ENCODE measurements around the gene LIMS2. TPM values are rescaled to one million over a fixed set of nuclear protein-coding genes. Genes with fewer than 3 reads are reported as not detected.

LIMS2 gene
- total and polyA plus RNA-seq, 2 of the 8 experiments (the other 6 are each of a cell fraction or from before 2014, with no cell fraction given), result 3.3 to 4.8 TPM

DNA sequence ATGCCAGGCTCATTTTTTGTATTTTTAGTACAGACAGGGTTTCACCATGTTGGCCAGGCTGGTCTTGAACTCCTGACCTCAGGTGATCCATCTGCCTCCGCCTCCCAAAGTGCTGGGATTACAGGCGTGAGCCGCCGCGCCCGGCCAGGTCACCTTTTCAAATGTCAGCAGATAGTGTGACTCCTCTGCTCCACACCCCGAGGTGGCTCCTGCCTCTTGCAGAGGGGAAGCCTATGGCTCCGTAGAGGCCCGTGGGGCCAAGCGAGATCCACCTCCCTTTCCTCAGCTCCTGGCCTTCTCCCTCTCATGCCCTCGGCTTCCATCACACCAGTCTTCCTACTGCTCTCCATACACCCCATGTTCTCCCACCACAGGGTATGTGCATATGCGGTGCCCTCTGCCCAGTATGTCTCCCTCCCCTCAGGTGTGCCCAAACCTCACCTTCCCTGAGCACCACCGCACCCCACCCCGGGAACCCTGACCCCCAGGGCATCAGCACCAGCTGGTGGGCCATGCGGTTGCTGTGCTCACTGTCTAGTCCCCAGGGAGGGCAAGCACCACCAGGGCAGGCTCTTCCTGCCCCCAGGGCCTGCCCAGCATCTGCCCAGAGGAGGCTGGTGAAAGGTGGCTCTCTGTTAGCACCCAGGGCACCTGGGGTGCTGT is 18.6 kb downstream of the LIMS2 start:
- Histone ChIP-seq H3K9ac (replicated peaks in 1 of 4; ENCODE audit: extremely low read depth in 1 of 4, low read depth in 3 of 4, low read length in 3 of 4) (no peak overlapping the region), H4K5ac (ENCODE audit: insufficient read length, low read depth, low read length) (no peak overlapping the region), H3K4me2 (ENCODE audit: insufficient read depth in 1 of 2, low read depth in 2 of 2, low read length in 2 of 2) (no peak overlapping the region), H3K27me3 (replicated peaks in 1 of 4; ENCODE audit: control insufficient read depth in 3 of 4, extremely low read depth in 1 of 4, insufficient read depth in 3 of 4, low read length in 3 of 4) (peaks cover 0 to 2% (median 0%) of the 10 kb centered on the region in 4 experiments; a peak in 1 of 7 replicates), H3K36me3 (ENCODE audit: control insufficient read depth in 2 of 4, insufficient read depth in 4 of 4, low read length in 3 of 4) (no peaks in the 10 kb centered on the region), H2BK5ac (ENCODE audit: low read depth, low read length) (no peak overlapping the region), H3K23me2 (ENCODE audit: low read depth, low read length) (no peaks in the 10 kb centered on the region), H3K9me3 (ENCODE audit: insufficient read depth in 2 of 2, low read depth in 1 of 2, low read length in 1 of 2) (no peaks in the 10 kb centered on the region), H3K27ac (ENCODE audit: low read depth, low read length) (no peak overlapping the region), H4K91ac (replicated peaks; ENCODE audit: insufficient read length, low read length) (no peak overlapping the region), H3K56ac (replicated peaks; ENCODE audit: insufficient read length, low read depth, low read length) (no peak overlapping the region), H2BK20ac (ENCODE audit: low read length) (no peak overlapping the region), H2BK15ac (ENCODE audit: low read length) (no peak overlapping the region), H3K4ac (replicated peaks; ENCODE audit: insufficient read length, low read depth, low read length) (no peak overlapping the region), H3K23ac (ENCODE audit: insufficient read length) (no peak overlapping the region), H2BK120ac (replicated peaks; ENCODE audit: low read depth, low read length) (no peak overlapping the region), H2BK12ac (ENCODE audit: low read depth, low read length) (no peak overlapping the region), H3K18ac (ENCODE audit: extremely low read depth, low read length) (no peak overlapping the region), H3K14ac (ENCODE audit: insufficient read length) (no peak overlapping the region), H3K79me1 (ENCODE audit: low read depth, low read length) (no peaks in the 10 kb centered on the region), H2AK5ac (ENCODE audit: low read depth, low read length) (no peak overlapping the region), H3K79me2 (ENCODE audit: control insufficient read depth in 1 of 2, insufficient read depth in 2 of 2, low read length in 2 of 2) (no peaks in the 10 kb centered on the region), H3K4me3 (ENCODE audit: extremely low read depth in 1 of 4, insufficient read depth in 2 of 4, low read depth in 3 of 4, low read length in 4 of 4) (no peak overlapping the region), H4K20me1 (replicated peaks in 1 of 2; ENCODE audit: control insufficient read depth in 1 of 2, insufficient read depth in 2 of 2, low read length in 2 of 2) (peaks cover 0 to 1% of the 10 kb centered on the region in 2 experiments), H3K4me1 (replicated peaks in 1 of 4; ENCODE audit: control insufficient read depth in 3 of 4, insufficient read depth in 4 of 4, low read length in 3 of 4) (no peaks in the 10 kb centered on the region; a peak in 3 of 7 replicates), H2AFZ (ENCODE audit: low read length) (no peak overlapping the region), H4K8ac (ENCODE audit: extremely low read depth, insufficient read depth, low read length) (no peak overlapping the region)
- WGBS, 2 experiments (ENCODE audit: extremely low coverage in 1 of 2, insufficient coverage in 1 of 2, insufficient read length in 1 of 2, insufficient replicate concordance in 2 of 2, low coverage in 1 of 2, low lambda C conversion rate in 2 of 2, missing lambda C conversion rate in 1 of 2), result 97% methylated on average over 9 of the region's 15 CpGs; no CpG with 5 or more reads in 1 of the 2 experiments
- FAIRE-seq (no peak), DNase-seq (ENCODE audit: low read depth in 1 of 2, low spot score in 2 of 2) (no peak)
- POLR2A ChIA-PET (ENCODE audit: partially characterized antibody), result no interaction called here
- TF ChIP-seq KDM4A (IDR thresholded peaks at IDR 0.05; ENCODE audit: low read depth, low read length, severe bottlenecking), result no peak
- no peak for TF ChIP-seq CHD2 (IDR thresholded peaks at IDR 0.05; ENCODE audit: low read length)
- TF ChIP-seq TAF7 (optimal IDR thresholded peaks at IDR 0.05; ENCODE audit: borderline replicate concordance, low read depth, low read length), result no peak
- no peak for TF ChIP-seq JUN (IDR thresholded peaks at IDR 0.05; ENCODE audit: low read depth, low read length)
- TF ChIP-seq EGR1 (IDR thresholded peaks at IDR 0.05; ENCODE audit: borderline replicate concordance, low read depth, low read length), result no peak
- no peak for TF ChIP-seq BCL11A (IDR thresholded peaks at IDR 0.05; ENCODE audit: low read depth in 2 of 2, low read length in 2 of 2)
- TF ChIP-seq, protein P1, sequence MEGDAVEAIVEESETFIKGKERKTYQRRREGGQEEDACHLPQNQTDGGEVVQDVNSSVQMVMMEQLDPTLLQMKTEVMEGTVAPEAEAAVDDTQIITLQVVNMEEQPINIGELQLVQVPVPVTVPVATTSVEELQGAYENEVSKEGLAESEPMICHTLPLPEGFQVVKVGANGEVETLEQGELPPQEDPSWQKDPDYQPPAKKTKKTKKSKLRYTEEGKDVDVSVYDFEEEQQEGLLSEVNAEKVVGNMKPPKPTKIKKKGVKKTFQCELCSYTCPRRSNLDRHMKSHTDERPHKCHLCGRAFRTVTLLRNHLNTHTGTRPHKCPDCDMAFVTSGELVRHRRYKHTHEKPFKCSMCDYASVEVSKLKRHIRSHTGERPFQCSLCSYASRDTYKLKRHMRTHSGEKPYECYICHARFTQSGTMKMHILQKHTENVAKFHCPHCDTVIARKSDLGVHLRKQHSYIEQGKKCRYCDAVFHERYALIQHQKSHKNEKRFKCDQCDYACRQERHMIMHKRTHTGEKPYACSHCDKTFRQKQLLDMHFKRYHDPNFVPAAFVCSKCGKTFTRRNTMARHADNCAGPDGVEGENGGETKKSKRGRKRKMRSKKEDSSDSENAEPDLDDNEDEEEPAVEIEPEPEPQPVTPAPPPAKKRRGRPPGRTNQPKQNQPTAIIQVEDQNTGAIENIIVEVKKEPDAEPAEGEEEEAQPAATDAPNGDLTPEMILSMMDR (IDR thresholded peaks at IDR 0.05; ENCODE audit: control extremely low read depth in 1 of 3, insufficient read depth in 1 of 3, low read depth in 1 of 3, low read length in 3 of 3), result no peak
- TF ChIP-seq RBBP5 (IDR thresholded peaks at IDR 0.05; ENCODE audit: borderline replicate concordance, low read depth, low read length), result no peak
- TF ChIP-seq CEBPB (IDR thresholded peaks at IDR 0.05; ENCODE audit: low read depth, low read length), result no peak
- TF ChIP-seq BRCA1 (IDR thresholded peaks at IDR 0.05; ENCODE audit: low read depth, low read length), result no peak
- no peak for TF ChIP-seq SP1 (IDR thresholded peaks at IDR 0.05; ENCODE audit: low read depth, low read length)
- CTCF ChIA-PET (ENCODE audit: partially characterized antibody), result interaction anchor here (0.8 to 2.4 kb wide), 3 partner anchors 40 to 88 kb away, joined by 3 to 10 read pairs (median 7); no protein-coding TSS in a partner anchor
